Thymus (tissue), 11 donors: ENCODE data around the gene PLVAP. TPM values are rescaled to one million over a fixed set of nuclear protein-coding genes. Genes with fewer than 3 reads are reported as not detected.

Experiments used
- DNase-seq, 9 donors: peaks; one replicate each; pipeline ENCODE4 v3.0.0-alpha.2; 2013; ENCODE audit warnings: low spot score in 9 of 9, low read depth in 6 of 9, missing footprints in 1 of 9
- H3K27ac ChIP-seq, 2 donors: one replicate each; pipeline ENCODE4 v1.5.1; 2013; ENCODE audit warnings: control low read depth in 1 of 2, low read depth in 1 of 2, low read length in 1 of 2, mild to moderate bottlenecking in 1 of 2, moderate library complexity in 1 of 2
- H3K27me3 ChIP-seq, 2 donors: one replicate each; pipeline ENCODE4 v1.5.1; 2013; ENCODE audit warnings: low read length in 1 of 2; ENCODE audit not compliant: control insufficient read depth in 2 of 2, insufficient read depth in 1 of 2
- H3K36me3 ChIP-seq, 2 donors: one replicate each; pipeline ENCODE4 v1.5.1; 2013; ENCODE audit warnings: low read length in 1 of 2, mild to moderate bottlenecking in 1 of 2, moderate library complexity in 1 of 2; ENCODE audit not compliant: control insufficient read depth in 2 of 2, insufficient read depth in 2 of 2
- H3K4me1 ChIP-seq, 2 donors: one replicate each; pipeline ENCODE4 v1.5.1; 2013; ENCODE audit warnings: low read length in 2 of 2; ENCODE audit not compliant: control insufficient read depth in 2 of 2, insufficient read depth in 2 of 2
- H3K4me3 ChIP-seq, 2 donors: one replicate each; pipeline ENCODE4 v1.5.1; 2013; ENCODE audit warnings: low read length in 2 of 2, control low read depth in 1 of 2, mild to moderate bottlenecking in 1 of 2
- H3K9me3 ChIP-seq, 2 donors: one replicate each; pipeline ENCODE4 v1.5.1; 2013; ENCODE audit warnings: low read length in 1 of 2, mild to moderate bottlenecking in 1 of 2; ENCODE audit not compliant: control insufficient read depth in 2 of 2, insufficient read depth in 1 of 2
- WGBS: extraction: QIAGEN DNeasy Blood & Tissue Kit; methylation state at CpG from one replicate; pipeline ENCODE4 v1.1.7; 2013; 5-methylcytosine and 5-hydroxymethylcytosine counted together
- polyA plus RNA-seq: library from polyadenylated mRNA; stranded (reverse); fragments of 200-250 nt; gene quantifications from one replicate; pipeline ENCODE4 v1.2.3, GENCODE V29; 2013
- total RNA-seq: library from RNA; stranded (reverse); fragments of 120-200 nt; gene quantifications from one replicate; pipeline ENCODE4 v1.2.4, GENCODE V29; 2013
- donor health status: healthy.

Gene PLVAP
- total and polyA plus RNA-seq, 2 donors, result 11.7 to 57.1 TPM

DNA sequence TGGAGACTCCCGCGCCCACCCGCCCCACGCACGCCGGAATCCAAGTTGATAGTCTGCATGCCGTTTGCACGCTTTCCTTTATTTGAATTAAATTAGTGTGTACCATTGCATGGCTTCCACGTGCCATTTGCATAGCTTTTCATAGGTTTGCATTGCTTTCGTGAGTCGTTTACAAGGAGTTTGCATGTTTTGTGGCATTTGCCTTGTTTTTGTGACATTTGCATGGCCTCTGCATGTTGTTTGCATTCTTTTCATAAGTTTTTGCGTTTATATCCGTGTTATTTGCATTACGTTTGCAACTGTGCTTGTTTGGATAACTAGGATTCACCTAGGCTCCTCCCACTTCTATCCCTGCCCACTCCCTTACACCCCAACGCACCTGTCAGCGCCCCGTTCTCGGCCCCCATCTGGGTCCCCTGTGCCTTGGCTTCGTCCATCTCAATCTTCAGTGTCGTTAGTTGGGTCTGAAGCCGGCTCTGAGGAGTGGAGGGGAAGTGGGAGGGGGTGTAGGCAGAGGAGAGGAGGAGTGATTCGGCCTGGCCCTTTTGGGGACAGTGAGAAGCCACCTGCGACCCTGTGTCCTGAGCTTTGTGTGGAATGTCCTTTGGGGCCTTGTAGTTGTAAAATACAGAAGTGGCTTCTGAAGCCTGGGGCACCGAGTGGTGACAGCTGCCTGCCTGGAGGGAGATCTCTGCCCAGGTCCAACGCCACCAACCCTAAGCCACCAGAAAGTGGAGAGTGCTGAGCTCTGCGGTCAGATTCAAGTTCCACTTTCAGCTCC lies 14.4 kb upstream of the PLVAP start:
- Histone ChIP-seq H3K27ac (no peak overlapping the region), H3K4me3 (peak overlapping the region; percentile 28 to 45), H3K4me1 (peaks cover 8 to 21% of the 10 kb centered on the region in 2 donors), H3K9me3 (peaks cover 0 to 4% of the 10 kb centered on the region in 2 donors), H3K27me3 (peaks cover 17 to 35% of the 10 kb centered on the region in 2 donors), H3K36me3 (no peaks in the 10 kb centered on the region)
- 7% methylated on average over 26 of the region's 26 CpGs for WGBS
- no peak for DNase-seq

DNA sequence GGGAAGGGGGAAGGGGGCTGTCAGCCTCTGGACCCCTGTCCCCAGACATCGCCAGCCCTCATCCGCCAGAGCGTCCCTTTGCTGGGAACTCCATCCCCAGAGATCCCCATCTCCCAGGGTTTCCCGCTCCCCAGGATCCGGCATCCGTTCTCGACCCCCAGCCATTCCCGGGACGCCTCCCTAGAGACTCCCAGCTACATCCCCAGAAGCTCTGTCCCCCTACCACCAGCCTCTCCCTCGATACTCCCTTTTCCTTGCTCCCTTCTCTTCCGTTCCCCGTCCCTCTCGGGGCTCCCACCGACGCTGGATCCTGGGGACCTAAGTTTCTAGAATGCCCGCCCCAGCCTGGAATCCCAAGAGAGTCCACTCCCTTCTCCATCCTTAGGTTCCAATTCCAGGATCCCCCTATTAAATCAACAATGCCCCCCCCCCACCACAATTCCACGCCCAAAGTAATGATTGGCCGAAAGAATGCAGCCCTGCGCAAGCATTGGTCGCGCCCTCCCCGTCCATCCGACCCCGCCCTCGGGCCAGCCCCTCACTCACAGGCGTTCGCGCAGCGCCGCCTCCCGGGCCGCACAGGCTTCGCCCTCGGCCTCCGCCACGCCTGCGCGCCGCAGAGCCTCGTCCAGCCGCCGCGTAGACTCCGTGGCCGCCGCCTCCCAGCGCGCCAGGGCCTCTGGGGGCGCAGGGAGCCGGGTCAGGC lies 13.7 kb upstream of the PLVAP start:
- peak in 6 of 9 donors; percentile 70 to 90 (median 78) for DNase-seq
- H3K27ac ChIP-seq, result no peak overlapping the region
- H3K9me3 ChIP-seq, result peaks cover 0 to 8% of the 10 kb centered on the region in 2 donors
- under 1% methylated on average over 50 of the region's 50 CpGs for WGBS
- peak overlapping the region; percentile 45 to 50 for H3K4me3 ChIP-seq
- H3K4me1 ChIP-seq, result peaks cover 9 to 22% of the 10 kb centered on the region in 2 donors
- H3K36me3 ChIP-seq, result no peaks in the 10 kb centered on the region
- H3K27me3 ChIP-seq, result peaks cover 17 to 35% of the 10 kb centered on the region in 2 donors

DNA sequence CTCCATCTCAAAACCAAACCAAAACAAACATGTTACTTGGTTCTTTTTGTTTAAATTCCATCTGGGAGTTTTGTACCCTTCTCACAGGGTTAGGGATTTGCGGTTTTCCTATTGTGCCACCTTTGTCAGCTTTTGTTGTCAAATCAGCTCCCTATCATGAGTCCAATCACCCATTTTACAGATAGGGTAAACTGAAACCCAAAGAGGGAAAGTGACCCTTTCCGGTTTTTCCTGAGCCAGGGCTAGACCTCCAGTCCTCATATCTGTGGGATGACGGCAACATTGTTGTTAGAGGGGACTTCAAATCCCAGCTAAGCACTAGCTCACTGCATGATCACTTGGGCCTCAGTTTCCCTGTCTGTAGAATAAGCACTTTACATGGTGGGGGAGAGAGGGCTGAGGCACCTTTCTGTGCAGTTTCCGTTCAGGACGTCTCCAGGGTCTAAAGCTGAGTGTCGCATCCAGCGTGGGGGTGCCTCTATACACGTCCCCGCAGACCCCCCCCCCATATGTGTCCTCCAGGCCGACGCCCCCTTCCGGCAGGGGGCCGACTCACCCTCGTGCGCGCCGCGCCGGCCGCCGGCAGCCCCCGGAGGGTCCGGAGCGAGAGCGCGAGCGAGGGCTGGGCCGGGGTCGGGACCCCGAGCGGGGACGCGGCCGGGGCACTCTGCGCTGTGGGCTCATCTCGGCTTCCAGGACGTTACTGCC lies 13.0 kb upstream of the PLVAP start:
- H3K36me3 ChIP-seq, result no peaks in the 10 kb centered on the region
- peak in 1 of 9 donors; percentile 29 for DNase-seq
- H3K9me3 ChIP-seq, result peaks cover 0 to 9% of the 10 kb centered on the region in 2 donors
- peaks cover 17 to 35% of the 10 kb centered on the region in 2 donors for H3K27me3 ChIP-seq
- 9% methylated on average over 37 of the region's 37 CpGs for WGBS
- peaks cover 10 to 22% of the 10 kb centered on the region in 2 donors for H3K4me1 ChIP-seq
- no peak overlapping the region for H3K27ac ChIP-seq
- H3K4me3 ChIP-seq, result peak overlapping the region; percentile 45 to 50

DNA sequence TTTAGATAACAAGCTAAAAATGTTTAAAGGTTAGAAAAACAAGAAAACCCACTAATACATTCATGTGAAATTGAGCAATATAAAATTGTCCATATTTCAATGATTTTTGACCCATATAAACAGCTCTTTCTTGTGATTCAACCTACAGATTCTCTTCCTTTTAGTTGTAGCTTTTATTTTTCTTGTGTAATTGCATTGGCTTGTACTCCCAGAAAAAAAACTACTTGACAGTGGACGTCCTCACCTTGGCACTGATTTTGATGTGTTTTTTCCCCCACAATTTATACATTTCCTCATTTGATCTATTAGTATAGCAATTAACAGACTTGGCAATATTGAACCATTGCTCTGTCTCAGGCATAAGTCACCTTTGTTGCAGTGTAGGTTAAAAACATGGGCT lies 12.1 kb upstream of the PLVAP start:
- no peak overlapping the region for H3K27ac ChIP-seq
- peaks cover 6 to 17% of the 10 kb centered on the region in 2 donors for H3K4me1 ChIP-seq
- peaks cover 17 to 35% of the 10 kb centered on the region in 2 donors for H3K27me3 ChIP-seq
- no peak overlapping the region for H3K4me3 ChIP-seq
- no peaks in the 10 kb centered on the region for H3K36me3 ChIP-seq
- DNase-seq, result no peak
- 95% methylated on average over 1 of the region's 1 CpG for WGBS
- peaks cover 0 to 9% of the 10 kb centered on the region in 2 donors for H3K9me3 ChIP-seq

DNA sequence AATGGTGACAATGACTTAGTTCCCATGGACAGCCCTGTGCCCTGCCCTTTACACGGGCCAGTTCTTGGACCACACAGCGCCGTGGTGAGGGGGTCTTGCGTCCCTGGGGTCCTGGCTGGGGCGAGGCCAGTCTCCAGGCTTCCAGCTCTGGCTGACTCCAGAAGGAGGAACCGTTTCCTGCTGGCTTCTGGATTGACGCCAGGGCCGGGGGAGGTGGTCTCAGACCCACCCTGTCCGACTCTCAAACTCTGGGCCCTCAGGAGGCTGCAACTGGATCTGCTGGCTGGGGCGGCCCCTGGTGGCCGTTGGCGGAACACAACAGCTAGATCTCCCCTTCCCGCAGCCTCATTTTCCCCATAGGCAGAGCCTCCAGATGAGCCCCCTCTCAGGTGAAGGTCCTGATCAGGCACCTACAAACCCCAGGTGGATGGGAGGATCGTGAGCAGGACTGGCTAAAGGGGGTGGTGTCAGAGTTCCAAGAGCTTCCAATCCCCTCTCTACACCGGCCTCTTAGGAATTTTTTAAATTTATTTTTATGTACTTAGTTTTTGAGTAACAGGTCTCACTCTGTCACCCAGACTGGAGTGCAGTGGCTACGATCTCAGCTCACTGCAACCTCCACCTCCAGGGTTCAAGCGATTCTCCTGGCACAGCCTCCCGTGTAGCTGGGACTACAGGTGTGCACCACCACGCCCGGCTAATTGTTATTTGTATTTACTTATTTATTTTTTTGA lies 8.9 kb upstream of the PLVAP start:
- DNase-seq, result peak in 3 of 9 donors; percentile 53 to 68 (median 68)
- WGBS, result 48% methylated on average over 20 of the region's 20 CpGs
- H3K27ac ChIP-seq, result no peak overlapping the region
- H3K27me3 ChIP-seq, result peaks cover 12 to 27% of the 10 kb centered on the region in 2 donors
- peaks cover 0 to 9% of the 10 kb centered on the region in 2 donors for H3K9me3 ChIP-seq
- no peak overlapping the region for H3K4me3 ChIP-seq
- no peaks in the 10 kb centered on the region for H3K36me3 ChIP-seq
- peaks cover 6 to 17% of the 10 kb centered on the region in 2 donors for H3K4me1 ChIP-seq

DNA sequence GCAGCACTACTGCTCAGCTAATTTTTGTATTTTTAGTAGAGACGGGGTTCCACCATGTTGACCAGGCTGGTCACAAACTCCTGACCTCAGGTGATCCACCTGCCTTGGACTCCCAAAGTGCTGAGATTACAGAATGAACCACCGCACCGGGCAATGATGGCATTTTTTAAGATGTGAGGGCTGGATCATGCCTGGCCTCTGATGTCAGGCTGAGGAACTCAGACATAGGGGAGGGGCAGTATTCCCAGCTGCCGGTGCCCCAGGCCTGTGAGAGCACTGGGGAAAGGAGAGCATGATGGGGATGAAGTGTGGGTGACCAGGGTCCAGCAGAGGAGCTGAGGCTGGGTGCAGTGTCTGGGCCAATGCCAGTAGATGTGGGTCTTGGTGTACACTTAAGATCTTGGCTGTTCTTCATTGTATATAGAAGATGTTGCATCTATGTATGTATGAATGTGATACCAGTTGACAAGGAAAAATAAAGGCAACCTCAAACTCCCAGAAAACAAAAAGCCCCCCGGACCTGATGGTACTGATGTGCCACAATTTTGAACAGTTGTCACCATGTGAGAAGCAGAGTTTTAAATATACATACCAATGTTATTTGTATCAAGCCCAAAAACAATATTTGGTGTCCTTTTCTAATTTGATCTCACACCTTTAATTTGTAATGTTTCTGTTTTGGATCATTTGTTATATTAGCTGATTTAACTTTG lies 3.4 kb upstream of the PLVAP start:
- Histone ChIP-seq H3K9me3 (peaks cover 0 to 3% of the 10 kb centered on the region in 2 donors), H3K4me1 (peaks cover 4 to 36% of the 10 kb centered on the region in 2 donors), H3K27ac (no peak overlapping the region), H3K4me3 (no peak overlapping the region), H3K36me3 (no peaks in the 10 kb centered on the region), H3K27me3 (peaks cover 2 to 12% of the 10 kb centered on the region in 2 donors)
- no peak for DNase-seq
- 98% methylated on average over 5 of the region's 5 CpGs for WGBS

DNA sequence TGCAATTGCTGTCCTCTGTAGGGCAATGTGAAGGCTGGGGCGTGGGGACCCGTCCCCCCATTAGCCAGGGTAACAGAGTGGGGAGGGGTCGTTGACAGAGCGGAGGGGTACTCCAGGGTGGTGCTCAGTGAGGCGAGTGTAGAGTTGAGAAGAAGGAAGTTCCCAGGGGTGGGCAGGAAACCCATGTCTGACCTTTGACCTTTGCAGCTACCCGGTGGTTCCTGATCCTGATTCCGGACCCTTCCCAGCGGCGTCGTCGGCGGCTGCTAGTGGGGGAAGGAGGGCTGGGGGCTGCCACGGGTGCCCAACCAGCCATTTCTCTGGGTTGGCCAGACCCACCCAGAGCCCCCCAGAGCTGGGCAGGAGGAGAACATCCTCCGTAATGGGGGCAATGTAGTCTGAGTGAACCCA lies 2.1 kb upstream of the PLVAP start:
- peaks cover 2 to 12% of the 10 kb centered on the region in 2 donors for H3K27me3 ChIP-seq
- no peaks in the 10 kb centered on the region for H3K36me3 ChIP-seq
- no peak overlapping the region for H3K4me3 ChIP-seq
- peaks cover 4 to 36% of the 10 kb centered on the region in 2 donors for H3K4me1 ChIP-seq
- DNase-seq, result peak in 1 of 9 donors; percentile 15
- H3K27ac ChIP-seq, result no peak overlapping the region
- 51% methylated on average over 14 of the region's 14 CpGs for WGBS
- H3K9me3 ChIP-seq, result peaks cover 0 to 3% of the 10 kb centered on the region in 2 donors

DNA sequence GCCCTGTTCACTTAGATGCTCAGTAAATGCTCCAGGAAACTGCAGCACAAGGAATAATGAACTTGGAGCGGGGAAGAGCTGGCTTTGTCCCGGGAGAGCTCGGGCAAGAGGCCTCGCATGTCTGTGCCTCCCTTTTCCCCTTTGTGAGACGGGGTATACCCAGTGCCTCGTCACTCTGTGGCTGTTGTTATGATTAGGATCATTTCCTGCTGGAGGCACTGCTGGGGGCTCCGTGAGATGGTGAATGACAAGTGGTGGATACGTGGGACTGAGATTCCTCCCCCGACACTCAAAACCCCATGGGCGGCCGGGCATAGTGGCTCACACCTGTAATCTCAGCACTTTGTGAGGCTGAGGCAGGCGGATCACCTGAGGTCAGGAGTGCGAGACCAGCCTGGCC lies 1.1 kb upstream of the PLVAP start:
- Histone ChIP-seq H3K4me3 (no peak overlapping the region), H3K36me3 (no peaks in the 10 kb centered on the region), H3K27me3 (peaks cover 2 to 12% of the 10 kb centered on the region in 2 donors), H3K9me3 (peaks cover 0 to 3% of the 10 kb centered on the region in 2 donors), H3K27ac (no peak overlapping the region), H3K4me1 (peaks cover 4 to 36% of the 10 kb centered on the region in 2 donors)
- 45% methylated on average over 13 of the region's 13 CpGs for WGBS
- no peak for DNase-seq
